Hepatocyte (in vitro differentiated cells): ENCODE measurements around the gene HNMT.

Experiments used
- CTCF ChIP-seq: fragments of 200-600 bp; sonication (generic); IDR thresholded peaks from 2 replicates; pipeline ENCODE4 v1.5.1; 2016; ENCODE audit warnings: antibody characterized with exemption, mild to moderate bottlenecking; ENCODE audit not compliant: poor library complexity
- EZH2 ChIP-seq: fragments of 200-600 bp; sonication (generic); IDR thresholded peaks from 2 replicates; pipeline ENCODE4 v1.6.1; 2016; ENCODE audit warnings: antibody characterized with exemption, mild to moderate bottlenecking, borderline replicate concordance
- EZH2phosphoT487 ChIP-seq: fragments of 200-600 bp; sonication (generic); IDR thresholded peaks from one replicate; pipeline ENCODE4 v1.6.1; 2018; ENCODE audit warnings: antibody characterized with exemption, mild to moderate bottlenecking, low read depth, moderate library complexity; ENCODE audit not compliant: unreplicated experiment, severe bottlenecking

GRCh38 chr2:138010890-138011289 lies 46.6 kb downstream of the HNMT start:
- TF ChIP-seq CTCF (no peak), EZH2 (no peak), EZH2phosphoT487 (no peak)
